Occipital lobe (tissue), 2 donors: Measurements from ENCODE around the gene USP48. TPM values are rescaled to one million over a fixed set of nuclear protein-coding genes. Genes with fewer than 3 reads are reported as not detected.
"Not testable (repeated sequence)": the region's sequence is repeated elsewhere in the genome, so short reads cannot be mapped to it uniquely, and the experiment has no call there.

Experiments
- DNase-seq: peaks from one replicate; lab custom pipeline; 2025; lab: John Stamatoyannopoulos, UW
- total RNA-seq: library from RNA; depleted of rRNA; stranded (reverse); fragments of >200 nt; gene quantifications from one replicate; pipeline ENCODE4 v1.2.3, GENCODE V29; 2014

Gene USP48
- total RNA-seq, 1 donor from 2014 or later, result 85.8 TPM

DNA sequence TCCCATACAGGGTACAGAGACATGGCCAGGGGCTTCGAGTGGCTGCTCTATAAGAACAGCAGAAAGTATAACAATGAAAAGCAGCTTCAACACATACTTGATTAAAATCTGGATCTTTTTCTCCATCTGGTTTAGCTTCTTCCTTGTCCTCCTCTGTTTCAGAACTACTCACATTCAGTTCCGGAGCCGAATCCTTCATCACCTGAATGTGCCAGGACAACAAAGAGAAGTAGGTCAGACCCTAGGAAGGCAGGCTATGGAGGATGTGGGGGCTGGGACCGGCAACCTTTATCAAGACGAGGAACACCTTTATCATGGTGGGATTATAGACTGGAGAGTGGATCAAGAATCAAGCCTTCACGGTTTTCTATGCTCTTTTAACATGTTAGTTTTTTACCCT, 81.5 kb downstream of the USP48 start:
- DNase-seq, result no peak

DNA sequence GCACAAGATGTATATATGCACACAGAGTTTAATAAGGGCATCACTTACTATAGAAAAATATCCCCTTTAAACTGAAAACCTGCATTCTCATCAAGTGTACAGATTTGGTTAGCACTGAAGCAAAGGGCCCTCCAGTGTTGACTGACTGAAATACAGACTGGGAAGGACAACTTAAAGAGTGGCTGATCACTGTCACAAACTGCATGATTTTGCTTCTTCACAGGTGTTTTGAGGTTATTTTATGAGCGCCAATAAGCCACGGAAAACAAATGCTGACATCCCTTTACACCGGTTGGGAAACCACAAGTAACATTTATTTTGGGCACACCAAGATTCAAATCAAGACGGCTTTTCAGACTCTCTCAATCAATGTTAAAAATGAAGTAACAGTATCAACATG, 82.9 kb downstream of the USP48 start:
- DNase-seq, result no peak

DNA sequence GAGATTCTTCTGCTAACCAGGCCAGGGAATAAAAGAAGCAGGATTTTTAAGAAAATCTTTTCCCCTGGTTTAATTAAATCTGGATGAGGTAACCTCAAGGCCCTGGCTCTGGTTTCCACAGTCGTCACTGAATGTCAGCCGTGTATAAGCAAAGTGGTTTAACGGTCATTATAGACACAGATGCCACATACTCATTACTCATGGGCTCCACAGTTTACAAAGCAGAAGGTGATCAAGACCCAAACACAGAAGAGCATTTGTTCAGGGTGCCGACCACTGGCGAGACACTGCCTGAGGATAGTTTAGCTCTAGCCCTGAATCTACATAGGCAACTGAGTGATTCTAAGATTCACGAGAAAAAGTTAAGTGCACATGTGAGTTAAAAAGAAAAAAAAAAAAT, 86.0 kb downstream of the USP48 start:
- no peak for DNase-seq

DNA sequence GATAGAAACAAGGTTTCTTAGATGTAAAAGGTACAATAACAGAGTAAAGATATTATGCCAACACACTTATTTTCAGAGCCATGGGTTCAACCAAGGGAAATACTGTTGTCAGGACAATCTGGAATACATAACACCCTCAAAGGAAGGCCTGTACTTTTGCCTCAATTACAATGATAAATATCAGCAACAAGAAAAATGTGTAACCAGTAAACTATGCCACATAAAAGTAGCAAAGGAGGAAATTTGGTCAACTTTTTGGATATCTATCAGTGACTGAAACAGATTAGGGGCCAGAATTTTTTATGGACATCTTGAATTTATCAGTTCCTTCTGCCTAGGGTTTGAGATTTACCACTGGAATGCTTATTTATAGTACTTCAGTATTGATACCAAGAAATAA, 89.2 kb downstream of the USP48 start:
- DNase-seq, result no peak

DNA sequence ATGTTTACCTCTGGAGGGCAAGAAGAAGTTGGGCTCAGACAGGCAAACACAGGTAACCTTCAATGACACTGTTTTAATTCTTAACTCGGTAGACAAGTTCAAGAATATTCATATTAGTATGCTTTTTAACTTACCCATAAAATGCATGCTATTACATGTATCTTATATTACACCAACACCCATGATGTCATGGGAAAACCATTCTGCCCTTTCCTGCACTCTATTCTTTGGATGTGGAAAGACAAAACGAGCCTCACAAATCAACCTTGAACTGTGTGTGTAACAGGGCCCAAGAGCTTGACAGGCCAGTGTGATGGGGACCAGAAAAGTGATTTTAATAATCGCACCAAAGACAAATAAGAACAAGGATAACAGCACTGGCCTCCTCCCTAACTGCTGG, 91.2 kb downstream of the USP48 start:
- DNase-seq, result no peak

DNA sequence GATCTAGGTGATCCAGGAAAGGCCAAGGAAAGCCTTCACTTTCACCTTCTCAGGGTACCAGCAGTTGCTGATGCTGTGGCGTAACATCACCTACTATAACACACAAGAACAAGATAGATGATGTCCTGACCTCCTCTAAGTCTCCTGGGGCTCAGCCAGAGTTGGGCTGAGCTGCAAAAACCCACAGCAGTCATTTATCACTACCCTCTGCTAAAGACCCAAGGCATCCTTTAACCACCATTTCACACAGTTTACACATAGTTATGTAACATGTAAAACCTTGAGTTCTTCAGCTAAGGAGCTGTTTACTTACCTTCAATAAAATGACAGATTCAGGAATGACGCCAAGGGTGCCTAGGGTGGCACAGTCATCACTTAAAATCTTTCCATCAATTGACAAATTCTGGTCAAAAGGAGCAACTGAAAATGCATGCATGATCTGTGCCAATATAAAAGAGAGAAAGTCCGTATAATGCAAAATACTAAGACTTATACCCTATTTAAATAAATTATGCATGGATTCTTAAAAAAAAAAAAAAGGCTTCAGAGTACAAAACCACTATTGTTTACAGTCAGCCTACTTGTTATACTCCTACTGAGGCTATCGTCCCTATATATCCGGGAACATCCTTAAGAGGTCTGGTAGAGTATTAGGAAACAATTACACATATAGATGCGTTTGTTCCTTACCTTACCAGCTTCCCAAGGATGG, 93.1 kb downstream of the USP48 start:
- no peak for DNase-seq

DNA sequence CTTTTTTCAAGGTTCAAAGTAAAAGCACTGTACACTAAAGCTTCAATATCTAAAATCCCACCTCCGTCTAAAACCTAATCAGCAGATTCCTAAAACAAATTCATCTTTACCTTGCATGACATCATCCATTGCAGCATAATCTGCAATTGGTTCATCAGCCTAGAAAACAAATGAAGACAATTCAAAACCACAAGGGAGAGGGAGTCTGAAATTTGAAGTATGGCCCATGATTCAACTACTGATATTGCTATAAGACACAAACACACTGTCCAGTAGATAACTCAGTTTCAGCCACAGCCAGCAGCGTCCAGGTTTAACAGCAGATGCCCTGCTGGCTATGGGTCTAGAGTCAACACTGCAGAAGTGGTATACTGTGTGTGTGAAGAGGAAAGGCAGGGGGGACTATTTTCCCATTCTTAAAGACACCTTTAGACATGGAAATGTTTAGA, 95.8 kb downstream of the USP48 start:
- DNase-seq, result no peak

DNA sequence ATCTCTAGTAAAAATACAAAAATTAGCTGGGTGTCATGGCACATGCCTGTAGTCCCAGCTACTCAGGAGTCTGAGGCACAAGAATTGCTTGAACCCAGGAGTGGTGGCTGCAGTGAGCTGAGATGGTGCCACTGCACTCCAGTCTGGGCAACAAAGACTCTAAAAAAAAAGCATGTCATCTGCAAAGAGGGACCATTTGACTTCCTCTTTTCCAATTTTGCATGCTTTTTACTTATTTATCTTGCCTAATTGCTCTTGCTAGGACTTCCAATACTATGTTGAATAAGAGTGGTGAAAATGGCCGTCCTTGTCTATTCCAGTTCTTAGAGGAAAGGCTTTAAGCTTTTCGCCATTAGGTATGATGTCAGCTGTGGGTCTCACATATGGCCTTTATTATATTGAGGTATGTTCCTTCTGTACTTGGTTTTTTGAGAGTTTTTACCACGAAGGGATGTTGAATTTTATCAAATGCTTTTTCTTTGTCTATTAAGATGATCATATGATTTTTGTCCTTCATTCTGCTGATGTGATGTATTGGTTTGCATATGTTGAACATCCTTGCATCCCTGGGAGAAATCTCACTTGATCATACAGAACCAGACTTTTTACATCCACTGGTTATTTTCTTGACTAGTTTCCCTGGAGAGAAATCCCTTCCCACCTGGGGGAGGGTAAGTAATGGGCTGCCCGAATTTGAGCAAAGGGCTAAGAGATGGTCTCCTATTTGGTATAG, 96.8 kb downstream of the USP48 start:
- DNase-seq, result no peak

DNA sequence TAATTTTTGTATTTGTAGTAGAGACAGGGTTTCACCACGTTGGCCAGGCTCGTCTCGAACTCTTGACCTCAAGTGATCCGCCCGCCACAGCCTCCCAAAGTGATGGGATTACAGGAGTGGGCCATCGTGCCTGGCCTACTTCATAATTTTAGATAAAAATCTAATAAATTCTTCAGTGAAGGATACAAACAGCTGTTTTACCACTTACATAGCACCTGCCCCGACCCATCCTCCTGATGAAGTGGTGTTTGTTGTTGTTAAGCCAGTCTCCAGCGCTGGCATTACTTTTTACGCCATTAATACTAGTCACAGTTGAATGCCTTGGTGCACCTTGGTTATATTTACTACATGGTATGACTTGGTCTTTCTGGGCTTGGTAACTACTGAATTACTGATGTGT, 101.5 kb downstream of the USP48 start:
- DNase-seq, result no peak

DNA sequence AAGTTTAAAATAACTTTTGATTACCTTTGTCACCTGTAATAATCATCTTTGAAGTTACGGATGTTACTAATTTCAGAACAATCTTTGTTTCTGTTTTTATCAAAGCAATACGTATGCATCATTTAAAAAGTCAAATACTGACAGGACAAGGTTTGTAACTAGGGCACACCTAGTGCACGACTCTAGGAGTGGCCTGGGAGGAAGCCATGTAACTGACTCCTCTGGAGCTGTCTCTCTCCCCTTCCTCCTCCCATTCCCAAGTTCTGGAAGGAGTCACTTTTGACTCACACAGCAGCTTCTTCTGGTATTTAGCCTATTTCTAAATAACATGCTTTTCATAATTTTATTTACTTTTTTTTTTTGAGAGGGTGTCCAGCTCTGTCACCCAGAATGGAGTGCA, 102.0 kb downstream of the USP48 start:
- DNase-seq, result no peak

DNA sequence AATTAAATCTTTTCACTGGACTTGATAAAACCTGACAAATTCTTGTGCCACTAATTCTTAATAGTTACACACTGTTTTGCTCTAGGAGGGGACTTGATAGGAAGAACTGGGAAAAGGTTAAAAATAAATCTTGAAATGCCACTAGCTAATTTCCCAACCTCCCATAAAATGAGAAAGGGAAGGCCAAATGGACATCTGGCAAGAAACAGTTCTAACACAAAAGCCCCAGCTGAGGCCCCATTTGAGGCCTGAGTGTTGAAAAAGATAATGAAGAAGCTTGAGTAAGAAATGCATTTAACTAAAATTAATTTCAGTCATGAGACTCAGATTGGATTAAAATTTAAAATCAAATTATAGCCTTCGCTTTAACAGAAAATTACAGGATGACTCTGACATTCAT, 102.6 kb downstream of the USP48 start:
- DNase-seq, result no peak

DNA sequence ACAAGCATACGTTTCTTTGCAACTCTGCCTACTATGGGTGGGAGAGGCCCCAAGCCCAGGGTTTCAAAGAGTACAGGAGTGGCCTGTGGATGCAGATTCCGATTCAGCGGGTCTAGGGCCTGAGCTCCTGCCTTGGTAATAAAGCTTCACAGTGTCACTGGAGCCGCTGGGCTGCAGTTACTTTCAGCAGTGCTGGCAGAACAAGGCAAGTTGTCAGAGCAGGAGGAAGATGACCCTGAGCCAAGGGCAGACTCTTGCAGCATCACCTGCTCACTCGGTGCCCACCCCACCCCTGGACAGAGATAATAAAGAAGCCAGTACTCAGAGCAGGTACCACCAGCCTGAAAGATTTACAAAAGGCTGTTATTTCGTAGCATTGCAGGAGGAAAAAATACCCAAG, 105.8 kb downstream of the USP48 start:
- no peak for DNase-seq

DNA sequence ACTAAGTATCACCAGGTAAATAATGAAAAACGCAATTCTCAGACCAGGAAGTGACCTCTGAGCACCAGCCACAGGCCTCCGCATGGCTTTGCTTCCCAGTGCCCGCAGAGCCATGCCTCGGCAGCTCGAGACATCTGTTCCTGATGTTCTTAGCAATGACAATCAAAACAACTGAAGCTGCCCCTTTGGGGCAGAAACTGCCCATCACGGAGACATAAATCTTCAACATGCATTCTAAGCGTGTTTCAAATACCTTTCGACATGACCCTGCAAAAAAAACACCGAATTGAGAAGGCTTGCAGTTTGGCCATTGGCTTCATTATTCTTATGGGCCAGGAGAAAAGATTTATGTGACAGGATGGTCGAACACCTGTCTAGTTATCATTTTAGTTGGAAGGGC, 108.0 kb downstream of the USP48 start:
- no peak for DNase-seq

DNA sequence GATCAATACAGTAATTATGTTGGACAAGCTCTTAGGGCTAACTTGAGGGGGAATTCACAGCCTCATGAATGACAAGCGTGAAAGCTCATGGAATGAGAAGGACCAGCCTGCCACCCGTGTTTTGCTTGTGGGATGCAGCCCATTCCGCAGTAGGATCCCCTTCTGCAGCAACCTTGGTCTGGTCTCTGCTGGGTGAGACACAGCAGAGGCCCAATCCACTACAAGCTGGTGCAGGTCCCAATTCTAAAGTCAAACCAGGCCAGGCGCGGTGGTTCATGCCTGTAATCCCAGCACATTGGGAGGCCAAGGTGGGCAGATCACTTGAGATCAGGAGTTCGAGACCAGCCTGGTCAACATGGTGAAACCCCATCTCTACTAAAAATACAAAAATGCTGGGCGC, 109.1 kb downstream of the USP48 start:
- not testable (repeated sequence) for DNase-seq

DNA sequence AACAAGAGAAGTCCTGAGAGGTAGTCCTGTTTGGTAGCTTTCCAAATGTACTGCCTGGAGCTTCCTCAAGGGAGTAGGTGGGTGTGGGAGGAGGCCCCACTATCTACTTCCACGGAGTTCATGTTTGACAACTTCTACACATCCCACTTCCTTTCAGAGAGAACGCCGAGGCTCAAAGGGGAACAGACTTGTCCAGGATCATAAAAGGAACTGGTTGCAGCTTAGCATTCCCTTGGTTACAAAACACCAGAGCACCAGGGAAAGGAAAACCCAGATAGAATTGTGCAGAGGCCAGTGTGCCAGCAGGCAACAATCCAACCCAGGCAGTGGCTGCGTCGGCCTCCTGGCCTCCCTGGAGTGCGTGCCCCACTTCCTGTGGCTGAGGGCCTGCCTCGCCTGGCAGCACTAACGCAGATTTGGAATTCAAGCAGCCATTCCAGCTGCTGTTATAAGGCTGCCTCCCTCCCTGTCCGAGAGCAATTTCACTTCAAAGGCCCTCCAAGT, 109.6 kb downstream of the USP48 start:
- DNase-seq, result no peak

DNA sequence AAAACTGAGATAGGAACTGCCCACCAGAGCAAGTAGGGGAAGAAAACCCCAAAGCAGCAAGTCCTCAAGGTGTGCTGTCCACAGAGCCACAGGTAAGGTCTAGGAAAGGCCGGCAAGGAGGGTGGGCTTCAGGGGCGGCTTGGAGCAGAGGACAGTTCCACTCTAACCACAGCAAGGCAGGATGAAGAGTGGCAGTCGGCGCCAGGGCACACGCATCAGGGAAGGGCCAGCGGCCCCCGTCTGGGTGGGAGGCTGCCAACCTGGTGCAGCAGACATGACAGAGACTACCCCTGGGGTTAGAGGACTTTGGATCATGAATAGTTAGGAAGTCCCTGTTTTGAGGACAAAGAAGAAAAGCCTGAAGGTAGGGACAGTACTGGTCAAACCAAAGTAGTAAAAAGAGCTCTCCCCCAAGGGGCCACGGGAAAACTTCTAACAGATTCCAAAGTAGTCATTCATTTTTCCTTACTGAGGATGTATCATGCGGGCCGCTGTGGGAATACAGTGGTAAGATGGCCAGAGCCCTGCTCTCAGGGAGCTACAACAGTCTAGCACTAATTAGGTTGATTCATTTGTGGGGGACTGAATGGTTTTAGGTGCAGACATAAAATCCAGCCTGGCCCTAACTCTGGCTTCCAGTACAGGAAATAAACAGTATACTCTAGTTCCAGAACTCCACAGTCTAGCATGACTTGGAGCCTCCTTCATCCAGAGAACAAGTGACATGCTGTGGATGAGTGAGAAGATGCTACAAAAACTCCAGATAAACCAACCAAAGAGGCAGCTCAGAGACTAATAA, 110.3 kb downstream of the USP48 start:
- no peak for DNase-seq

DNA sequence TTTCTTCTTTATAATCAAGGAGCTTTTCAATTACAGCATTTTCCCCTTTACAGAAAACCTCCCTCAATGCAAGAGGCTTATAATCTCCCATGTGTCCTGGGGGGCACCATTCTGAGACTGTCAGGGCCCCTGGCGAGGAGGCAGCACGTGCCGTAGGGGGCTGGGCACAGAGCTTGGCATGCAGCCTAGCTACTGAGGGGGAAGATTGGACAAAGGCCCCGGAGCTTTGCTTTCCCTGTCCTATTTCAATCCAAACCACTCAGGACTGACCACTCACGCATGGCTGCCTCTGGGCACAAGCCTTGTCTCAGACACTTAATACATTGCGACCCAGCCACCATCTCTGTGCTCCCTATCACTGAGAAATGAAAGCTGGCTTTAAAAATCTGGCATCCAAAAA, 111.0 kb downstream of the USP48 start:
- DNase-seq, result no peak

DNA sequence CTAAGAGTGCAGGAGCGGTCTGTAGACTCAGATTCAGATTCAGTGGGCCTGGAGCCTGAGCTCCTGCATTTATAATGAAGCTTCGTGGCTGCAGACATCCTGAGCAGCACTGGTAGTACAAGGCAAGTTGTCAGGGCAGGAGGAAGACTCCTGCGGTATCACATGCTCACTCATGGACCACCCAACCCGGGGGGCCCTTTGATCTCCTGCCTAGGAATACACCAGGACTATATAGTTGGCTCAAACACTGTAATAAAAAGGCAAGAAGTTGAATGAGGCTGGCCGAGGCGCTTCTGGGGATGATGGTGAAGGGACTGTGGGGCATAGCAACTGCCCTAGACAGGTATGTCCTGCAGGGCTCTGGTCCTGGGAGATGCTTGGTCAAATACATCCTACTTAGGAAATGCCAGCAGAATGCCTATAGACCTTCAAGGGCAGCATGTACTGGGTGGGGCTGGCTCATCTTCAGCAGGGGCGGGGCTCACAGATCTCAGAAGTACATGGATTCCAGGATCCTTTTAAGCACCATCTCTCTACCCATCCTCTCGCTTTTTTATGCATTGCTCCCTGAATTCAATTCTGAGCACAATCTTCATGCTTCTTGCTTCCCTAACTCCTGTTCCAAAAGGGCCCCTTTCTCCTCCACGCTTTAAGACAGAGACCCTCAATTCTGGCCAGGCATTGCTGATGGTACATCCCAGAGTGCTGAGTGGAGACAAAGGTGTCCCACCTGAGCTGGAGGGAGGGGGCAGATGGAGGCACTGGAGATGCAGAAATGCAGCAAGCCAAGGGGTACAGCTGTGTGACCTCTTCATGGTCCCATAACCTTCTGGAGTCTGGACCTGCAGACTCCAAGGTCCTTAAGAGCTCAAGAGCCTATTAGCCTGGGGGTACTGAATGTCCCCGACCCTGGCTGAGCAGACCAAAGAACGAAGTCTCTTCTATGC, 111.7 kb downstream of the USP48 start:
- DNase-seq, result no peak

DNA sequence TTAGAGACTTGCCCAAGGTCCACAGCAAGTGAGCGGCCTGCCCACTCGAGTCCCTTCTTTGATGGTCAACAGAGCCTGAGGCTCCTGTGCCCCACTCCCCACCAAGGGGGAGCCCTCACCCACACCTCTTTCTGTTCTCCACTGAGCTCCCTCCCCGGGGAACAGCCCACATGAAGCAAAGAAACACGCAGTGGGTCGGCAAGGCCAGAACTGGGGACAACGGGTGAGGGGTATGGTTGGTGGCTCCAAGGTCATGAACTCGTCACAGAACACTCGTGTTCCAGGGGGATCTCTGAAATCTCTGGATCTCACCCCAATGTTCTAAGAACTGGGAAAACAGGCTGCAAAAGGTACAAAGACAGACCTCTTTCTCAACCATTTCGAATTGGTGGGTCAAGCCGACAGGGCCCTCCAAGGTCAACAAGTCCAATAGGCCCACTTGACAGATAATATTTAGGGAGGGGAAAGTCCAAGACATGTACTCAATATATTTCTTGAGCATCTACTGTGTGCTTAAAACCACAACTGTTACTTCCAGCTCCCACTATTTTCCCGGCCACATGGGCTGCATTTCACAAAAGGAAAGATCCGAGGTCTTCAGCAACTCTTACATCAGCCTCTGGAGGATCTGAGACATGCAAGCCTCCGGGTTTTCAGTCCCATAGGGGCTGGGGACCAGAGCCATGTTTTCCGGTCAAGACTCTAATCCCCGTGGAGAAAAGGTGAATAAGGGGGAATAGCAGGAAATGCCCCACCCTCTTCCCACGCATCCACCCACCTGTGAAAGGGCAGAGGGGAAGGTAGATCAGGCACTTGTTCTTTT, 112.7 kb downstream of the USP48 start:
- no peak for DNase-seq
